ENCODE measurements around the gene TPRX2.

GRCh38 chr19:47885067-47885463 lies 26.0 kb downstream of the TPRX2 start:
- TF ChIP-seq ZNF274 (IDR thresholded peaks at IDR 0.05; ENCODE audit: low read depth, low read length) (no peak), SUZ12 (IDR thresholded peaks at IDR 0.05; ENCODE audit: extremely low read depth, insufficient read depth, insufficient read length) (no peak), YY1 (IDR thresholded peaks at IDR 0.05; ENCODE audit: insufficient read depth, insufficient read length) (no peak)
